SU-DHL-6 (cell line): Measurements from ENCODE around the gene DCTN3.

Source experiments
- H2AFZ ChIP-seq: fragments of 200-600 bp; sonication (generic); 2 replicates; pipeline ENCODE4 v1.6.1; 2014; ENCODE audit warnings: low read depth, mild to moderate bottlenecking, moderate library complexity, mixed read lengths, antibody characterized with exemption, low read length; ENCODE audit not compliant: severe bottlenecking
- H3F3A ChIP-seq: fragments of 200-600 bp; shearing (Covaris generic); 2 replicates; pipeline ENCODE4 v1.6.0; 2016; ENCODE audit warnings: antibody characterized with exemption, mild to moderate bottlenecking; ENCODE audit not compliant: insufficient read depth
- H3K27ac ChIP-seq: fragments of 200-600 bp; sonication (generic); 2 replicates; pipeline ENCODE4 v1.5.1; 2016; ENCODE audit warnings: low read depth, mild to moderate bottlenecking, low read length, moderate library complexity, mixed read lengths
- H3K27me3 ChIP-seq: fragments of 200-600 bp; sonication (generic), shearing (Covaris generic); 2 replicates; pipeline ENCODE4 v1.6.0; 2014; ENCODE audit warnings: mild to moderate bottlenecking, low read length
- H3K36me3 ChIP-seq: fragments of 200-600 bp; sonication (generic); 2 replicates; pipeline ENCODE4 v1.6.1; 2014; ENCODE audit warnings: mild to moderate bottlenecking, low read length, mixed read lengths
- H3K4me2 ChIP-seq: fragments of 300-600, 200-600 bp; shearing (Covaris generic), sonication (generic); 2 replicates; pipeline ENCODE4 v1.6.0; 2014; ENCODE audit warnings: low read length, low read depth, mild to moderate bottlenecking; ENCODE audit not compliant: poor library complexity, severe bottlenecking
- H3K4me3 ChIP-seq: fragments of 200-600 bp; sonication (generic); 2 replicates; pipeline ENCODE4 v1.5.1; 2014; ENCODE audit warnings: antibody characterized with exemption, low read length, mild to moderate bottlenecking, mixed read lengths; ENCODE audit not compliant: insufficient read depth, poor library complexity, severe bottlenecking
- H3K79me2 ChIP-seq: fragments of 200-600 bp; sonication (generic); 2 replicates; pipeline ENCODE4 v1.6.1; 2014; ENCODE audit warnings: mild to moderate bottlenecking, low read length, moderate library complexity; ENCODE audit not compliant: insufficient read depth
- H3K9ac ChIP-seq: fragments of 200-600 bp; sonication (generic); 2 replicates; pipeline ENCODE4 v1.7.0; 2014; ENCODE audit warnings: mild to moderate bottlenecking, low read length
- H3K9me2 ChIP-seq: fragments of 200-600 bp; sonication (generic); replicated peaks from 2 replicates; pipeline ENCODE4 v1.6.1; 2014; ENCODE audit warnings: low read length; ENCODE audit not compliant: insufficient read depth
- H3K9me3 ChIP-seq: fragments of 200-600 bp; sonication (generic); 2 replicates; pipeline ENCODE4 v1.6.1; 2014; ENCODE audit warnings: low read length, mixed read lengths; ENCODE audit not compliant: insufficient read depth
- H4K20me1 ChIP-seq: fragments of 200-600 bp; sonication (generic); 2 replicates; pipeline ENCODE4 v1.6.1; 2014; ENCODE audit warnings: low read depth, mild to moderate bottlenecking, antibody characterized with exemption, low read length, moderate library complexity, mixed read lengths
- EZH2phosphoT487 ChIP-seq: fragments of 200-600 bp; sonication (generic), shearing (Covaris generic); conservative IDR thresholded peaks from 2 replicates; pipeline ENCODE4 v1.6.1; 2018; ENCODE audit warnings: mild to moderate bottlenecking, antibody characterized with exemption, low read length, moderate library complexity, mixed read lengths
- TF ChIP-seq, protein P1 (sequence below): fragments of 200-600 bp; sonication (generic); IDR thresholded peaks from one replicate; pipeline ENCODE4 v1.5.1; 2017; ENCODE audit warnings: antibody characterized with exemption, mild to moderate bottlenecking, low read length, moderate library complexity; ENCODE audit not compliant: insufficient read depth, poor library complexity, severe bottlenecking

The DCTN3 gene

DNA sequence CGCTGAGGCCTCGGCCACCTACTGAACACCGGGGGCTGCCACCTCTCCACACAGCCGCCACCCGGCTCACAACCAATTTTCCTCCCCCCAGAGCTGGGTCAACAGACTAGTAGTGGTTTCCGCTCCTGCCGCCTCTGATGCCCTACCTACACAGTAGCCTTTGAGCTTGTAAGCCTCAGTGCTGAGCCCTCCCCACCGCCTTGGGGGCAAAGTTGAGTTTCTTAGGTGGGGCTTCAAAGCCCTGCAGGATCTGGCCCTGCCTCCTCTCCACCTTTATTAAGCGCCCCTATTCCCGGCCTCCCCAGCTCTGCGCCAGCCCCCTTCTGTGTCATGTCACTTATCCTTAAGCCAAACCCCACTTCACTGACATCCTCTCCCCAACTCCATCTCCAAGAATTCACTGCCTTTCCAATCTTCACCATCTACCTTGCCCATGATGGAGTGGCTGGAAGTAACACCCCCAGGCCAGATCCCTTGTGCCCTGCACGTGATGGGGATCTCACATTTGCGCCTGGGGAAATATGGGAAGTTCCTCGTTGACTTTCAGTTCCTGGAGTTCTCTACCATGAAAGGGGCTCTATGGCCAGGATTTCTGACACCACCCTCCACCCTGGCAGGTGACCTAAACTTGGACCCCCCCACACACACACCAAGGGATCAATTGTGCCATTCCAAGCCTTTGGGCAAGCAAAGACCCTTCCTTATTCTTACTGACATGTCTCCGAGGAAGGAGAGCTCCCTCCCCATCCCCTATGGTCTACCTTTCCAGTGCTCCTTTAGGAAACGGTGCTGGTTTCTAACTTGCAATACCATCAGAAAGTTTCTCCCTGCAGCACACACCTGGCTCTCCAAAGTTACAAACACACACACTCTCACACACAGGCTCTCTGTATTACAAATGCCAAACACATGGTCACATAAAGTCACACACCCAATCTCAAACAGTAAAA, 28.1 kb downstream of the DCTN3 start:
- Histone ChIP-seq H3K9me3 (no peaks in the 10 kb centered on the region), H4K20me1 (no peaks in the 10 kb centered on the region), H3K27me3 (no peaks in the 10 kb centered on the region)

DNA sequence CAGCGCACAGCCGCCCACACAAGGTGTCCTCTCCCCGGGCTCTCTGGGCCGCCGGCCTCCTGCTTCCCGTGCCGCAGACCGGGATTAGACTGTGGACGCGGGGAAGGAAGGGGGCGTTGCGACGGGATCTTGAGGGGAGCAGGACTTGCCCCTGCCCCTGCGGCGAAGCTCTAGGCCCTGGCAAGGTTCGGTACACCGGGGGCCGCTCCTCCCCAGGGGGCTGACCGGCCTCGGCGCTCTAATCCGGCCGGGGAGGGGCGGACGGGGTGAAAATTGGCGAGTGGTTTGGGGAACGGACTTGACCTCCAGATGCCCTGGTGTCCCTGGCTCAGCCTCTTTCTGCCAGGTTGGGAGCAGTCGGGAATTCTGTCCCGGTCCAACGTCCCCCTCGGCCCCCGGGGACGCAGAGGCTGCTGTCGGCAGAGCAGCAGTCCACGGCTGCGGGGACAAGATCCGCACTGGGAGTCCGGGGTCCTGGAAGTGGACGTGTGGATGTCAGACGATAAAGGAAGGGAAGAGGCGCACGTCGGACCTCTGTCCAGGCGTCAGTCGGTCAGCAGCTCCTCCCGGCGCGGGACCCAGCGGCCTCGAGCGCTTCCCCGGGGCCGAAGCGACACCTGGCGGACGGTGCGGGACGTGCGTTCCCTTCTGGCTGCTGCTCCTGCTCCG, 28.9 kb downstream of the DCTN3 start:
- Histone ChIP-seq H3F3A (no peaks in the 10 kb centered on the region), H3K9ac (no peak overlapping the region), H3K36me3 (no peaks in the 10 kb centered on the region), H4K20me1 (no peaks in the 10 kb centered on the region), H3K79me2 (no peaks in the 10 kb centered on the region), H3K9me2 (no peaks in the 10 kb centered on the region), H3K27ac (no peak overlapping the region), H2AFZ (no peak overlapping the region), H3K4me3 (no peak overlapping the region), H3K4me2 (no peak overlapping the region), H3K9me3 (no peaks in the 10 kb centered on the region), H3K27me3 (no peaks in the 10 kb centered on the region)
- TF ChIP-seq, protein P1, sequence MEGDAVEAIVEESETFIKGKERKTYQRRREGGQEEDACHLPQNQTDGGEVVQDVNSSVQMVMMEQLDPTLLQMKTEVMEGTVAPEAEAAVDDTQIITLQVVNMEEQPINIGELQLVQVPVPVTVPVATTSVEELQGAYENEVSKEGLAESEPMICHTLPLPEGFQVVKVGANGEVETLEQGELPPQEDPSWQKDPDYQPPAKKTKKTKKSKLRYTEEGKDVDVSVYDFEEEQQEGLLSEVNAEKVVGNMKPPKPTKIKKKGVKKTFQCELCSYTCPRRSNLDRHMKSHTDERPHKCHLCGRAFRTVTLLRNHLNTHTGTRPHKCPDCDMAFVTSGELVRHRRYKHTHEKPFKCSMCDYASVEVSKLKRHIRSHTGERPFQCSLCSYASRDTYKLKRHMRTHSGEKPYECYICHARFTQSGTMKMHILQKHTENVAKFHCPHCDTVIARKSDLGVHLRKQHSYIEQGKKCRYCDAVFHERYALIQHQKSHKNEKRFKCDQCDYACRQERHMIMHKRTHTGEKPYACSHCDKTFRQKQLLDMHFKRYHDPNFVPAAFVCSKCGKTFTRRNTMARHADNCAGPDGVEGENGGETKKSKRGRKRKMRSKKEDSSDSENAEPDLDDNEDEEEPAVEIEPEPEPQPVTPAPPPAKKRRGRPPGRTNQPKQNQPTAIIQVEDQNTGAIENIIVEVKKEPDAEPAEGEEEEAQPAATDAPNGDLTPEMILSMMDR: peak; percentile 86
- TF ChIP-seq EZH2phosphoT487: no peak

More for the DNA sequence above, 28.1 kb downstream of the DCTN3 start:
- no peaks in the 10 kb centered on the region for H3K9me2 ChIP-seq
- H3K36me3 ChIP-seq: no peaks in the 10 kb centered on the region
- H3K79me2 ChIP-seq: no peaks in the 10 kb centered on the region
- H3K27ac ChIP-seq: no peak overlapping the region
- no peak for TF ChIP-seq EZH2phosphoT487
- TF ChIP-seq, protein P1: no peak
- no peak overlapping the region for H3K9ac ChIP-seq
- no peak overlapping the region for H2AFZ ChIP-seq
- H3K4me3 ChIP-seq: no peak overlapping the region
- H3F3A ChIP-seq: no peaks in the 10 kb centered on the region
- H3K4me2 ChIP-seq: no peak overlapping the region

DNA sequence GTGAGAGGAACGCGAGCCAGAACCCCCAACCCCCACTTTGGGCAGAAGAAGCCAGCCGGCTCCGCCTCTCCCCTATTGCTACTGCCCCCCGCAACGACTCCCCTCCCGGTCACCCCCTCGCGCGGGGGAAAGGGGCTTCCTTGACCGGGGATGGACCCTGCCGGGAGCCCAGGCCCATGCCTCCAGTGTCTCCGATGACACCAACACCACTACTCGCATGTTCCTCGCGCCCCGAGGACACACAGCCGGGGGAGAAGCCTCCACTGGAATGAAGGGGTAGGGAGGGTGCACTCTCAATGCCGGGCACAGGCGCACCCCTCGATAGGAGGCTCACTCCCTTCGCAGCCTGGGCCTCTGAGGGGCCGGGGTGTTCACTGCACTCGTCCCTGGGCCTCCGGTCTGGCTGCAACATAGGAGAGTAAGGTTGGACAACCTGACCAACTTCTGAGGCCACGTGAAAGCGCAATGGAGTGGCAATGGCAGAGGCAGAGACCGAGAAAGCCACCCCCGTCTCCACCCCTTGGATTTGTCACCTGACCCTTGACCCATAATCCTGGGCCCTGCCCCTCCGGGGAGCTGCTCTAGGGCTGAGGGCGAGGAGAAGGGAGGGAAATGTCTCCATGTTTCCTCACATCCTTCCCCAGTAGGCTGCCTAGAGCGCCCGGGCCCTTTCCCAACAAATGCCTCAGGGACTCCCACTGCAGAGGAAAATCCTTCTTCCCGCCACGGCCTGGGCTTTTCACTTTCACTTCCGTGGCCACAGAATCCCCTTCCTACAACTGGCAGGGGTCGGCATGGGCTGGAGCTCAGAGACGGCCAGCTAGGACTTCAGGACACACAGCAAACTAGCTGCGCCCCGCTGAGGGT, 29.7 kb downstream of the DCTN3 start:
- Histone ChIP-seq H3K36me3 (no peaks in the 10 kb centered on the region), H3K9me3 (no peaks in the 10 kb centered on the region), H3K79me2 (no peaks in the 10 kb centered on the region), H3K9ac (no peak overlapping the region), H4K20me1 (no peaks in the 10 kb centered on the region), H3K27ac (no peak overlapping the region), H3K9me2 (no peaks in the 10 kb centered on the region), H3K4me3 (no peak overlapping the region), H3K27me3 (no peaks in the 10 kb centered on the region), H2AFZ (no peak overlapping the region), H3F3A (no peaks in the 10 kb centered on the region), H3K4me2 (no peak overlapping the region)
- no peak for TF ChIP-seq EZH2phosphoT487
- TF ChIP-seq, protein P1: no peak
